ENCODE results near the gene KCTD2.

KCTD2 gene

GRCh38 chr17:75099881-75100595 lies 53.0 kb downstream of the KCTD2 start:
- no peak for DNase-seq (ENCODE audit: low spot score)

- no peak for DNase-seq (ENCODE audit: low spot score)
These were observed 55.4 kb downstream of the KCTD2 start for GRCh38 chr17:75102385-75102821.

GRCh38 chr17:75103601-75104554 lies 56.9 kb downstream of the KCTD2 start:
- DNase-seq (ENCODE audit: low spot score): no peak

- peak; percentile 67 for DNase-seq (ENCODE audit: low spot score)
These were observed 58.4 kb downstream of the KCTD2 start for GRCh38 chr17:75105126-75106080.

- DNase-seq (ENCODE audit: low spot score): no peak
These were observed 61.2 kb downstream of the KCTD2 start for GRCh38 chr17:75108193-75108592.

GRCh38 chr17:75109046-75109406 lies 62.0 kb downstream of the KCTD2 start:
- DNase-seq (ENCODE audit: low spot score): no peak

GRCh38 chr17:75109407-75110233 lies 62.6 kb downstream of the KCTD2 start, which contains the start of gene ARMC7:
Gene ARMC7, plus strand, starts transcription at chr17:75109969. Its CDS starts 320 bp downstream, at chr17:75110289.
- peak; percentile 84 for DNase-seq (ENCODE audit: low spot score)

GRCh38 chr17:75110234-75110937 lies 63.4 kb downstream of the KCTD2 start:
- DNase-seq (ENCODE audit: low spot score): peak; percentile 34

- DNase-seq (ENCODE audit: low spot score): no peak
These were observed 64.8 kb downstream of the KCTD2 start for GRCh38 chr17:75111777-75112335.

GRCh38 chr17:75113798-75114551 lies 67.0 kb downstream of the KCTD2 start:
- DNase-seq (ENCODE audit: low spot score): peak; percentile 94

GRCh38 chr17:75114552-75115314 lies 67.7 kb downstream of the KCTD2 start:
- DNase-seq (ENCODE audit: low spot score): peak; percentile 59
